ENCODE data around the gene ZNF446.

Gene ZNF446

DNA sequence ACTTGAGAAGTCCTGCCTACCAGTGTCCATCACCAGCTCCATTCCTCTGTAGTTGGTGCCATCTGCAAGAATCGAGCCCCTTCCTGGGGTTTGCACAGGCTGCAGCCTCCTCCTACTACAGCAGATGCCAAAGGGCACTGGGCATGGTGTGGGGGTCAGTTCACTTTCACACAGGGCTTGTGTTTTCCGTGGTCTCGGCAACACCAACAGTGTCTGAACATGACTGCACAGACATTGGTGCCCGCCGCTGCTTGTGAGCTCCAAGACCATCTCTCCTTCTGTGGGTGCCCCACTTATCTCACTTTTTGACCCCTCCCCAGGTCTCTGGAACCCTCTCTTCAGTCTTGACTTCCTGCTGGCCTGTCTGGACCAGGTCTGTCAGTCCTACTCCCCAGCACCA, 15.2 kb downstream of the ZNF446 start:
- H3K27ac Mint-ChIP-seq = peak overlapping the region; percentile 76
- H3K9me3 Mint-ChIP-seq = peaks cover 3% of the 10 kb centered on the region
- no peaks in the 10 kb centered on the region for H3K4me1 Mint-ChIP-seq
- H3K36me3 Mint-ChIP-seq (ENCODE audit: low read depth) = peaks cover 4% of the 10 kb centered on the region
- no peak overlapping the region for H3K4me3 Mint-ChIP-seq
- TF ChIP-seq, protein P1, sequence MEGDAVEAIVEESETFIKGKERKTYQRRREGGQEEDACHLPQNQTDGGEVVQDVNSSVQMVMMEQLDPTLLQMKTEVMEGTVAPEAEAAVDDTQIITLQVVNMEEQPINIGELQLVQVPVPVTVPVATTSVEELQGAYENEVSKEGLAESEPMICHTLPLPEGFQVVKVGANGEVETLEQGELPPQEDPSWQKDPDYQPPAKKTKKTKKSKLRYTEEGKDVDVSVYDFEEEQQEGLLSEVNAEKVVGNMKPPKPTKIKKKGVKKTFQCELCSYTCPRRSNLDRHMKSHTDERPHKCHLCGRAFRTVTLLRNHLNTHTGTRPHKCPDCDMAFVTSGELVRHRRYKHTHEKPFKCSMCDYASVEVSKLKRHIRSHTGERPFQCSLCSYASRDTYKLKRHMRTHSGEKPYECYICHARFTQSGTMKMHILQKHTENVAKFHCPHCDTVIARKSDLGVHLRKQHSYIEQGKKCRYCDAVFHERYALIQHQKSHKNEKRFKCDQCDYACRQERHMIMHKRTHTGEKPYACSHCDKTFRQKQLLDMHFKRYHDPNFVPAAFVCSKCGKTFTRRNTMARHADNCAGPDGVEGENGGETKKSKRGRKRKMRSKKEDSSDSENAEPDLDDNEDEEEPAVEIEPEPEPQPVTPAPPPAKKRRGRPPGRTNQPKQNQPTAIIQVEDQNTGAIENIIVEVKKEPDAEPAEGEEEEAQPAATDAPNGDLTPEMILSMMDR (IDR thresholded peaks at IDR 0.05) = no peak
- peaks cover 3% of the 10 kb centered on the region for H3K27me3 Mint-ChIP-seq (ENCODE audit: low read depth, poor library complexity)
- DNase-seq = no peak

- H3K9me3 Mint-ChIP-seq = no peaks in the 10 kb centered on the region
- DNase-seq = no peak
- TF ChIP-seq, protein P1 (IDR thresholded peaks at IDR 0.05) = no peak
- H3K4me3 Mint-ChIP-seq = no peak overlapping the region
- no peaks in the 10 kb centered on the region for H3K4me1 Mint-ChIP-seq
- no peak overlapping the region for H3K27ac Mint-ChIP-seq
- peaks cover 4% of the 10 kb centered on the region for H3K36me3 Mint-ChIP-seq (ENCODE audit: low read depth)
- peaks cover 3% of the 10 kb centered on the region for H3K27me3 Mint-ChIP-seq (ENCODE audit: low read depth, poor library complexity)
Measured at GRCh38 chr19:58492265-58492664, 16.1 kb downstream of the ZNF446 start.

DNA sequence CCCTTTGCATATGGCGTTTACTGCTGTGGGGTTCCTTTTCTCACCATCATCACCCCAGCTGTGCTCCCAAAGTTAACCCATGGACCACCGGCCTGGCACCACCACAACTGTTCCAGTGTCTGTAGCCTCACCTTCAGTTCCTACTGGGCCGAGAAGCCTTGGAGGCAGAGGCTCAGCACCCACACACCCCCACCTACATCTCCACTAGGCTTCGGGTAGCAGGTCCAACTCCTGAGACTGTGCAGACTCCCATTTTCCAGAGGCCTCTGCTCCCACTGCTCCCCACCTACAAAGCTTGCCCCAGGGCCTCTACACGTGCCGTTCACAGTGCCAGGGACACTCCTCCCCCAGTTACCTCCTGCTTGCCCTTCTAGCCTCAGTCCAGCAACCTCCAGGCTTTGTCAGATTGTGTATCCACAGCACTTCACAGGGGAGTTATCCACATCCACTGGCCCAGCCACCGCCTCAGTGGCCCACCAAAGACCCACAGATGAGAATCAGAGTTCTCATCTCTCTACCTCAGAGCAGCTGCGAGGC, 21.6 kb downstream of the ZNF446 start:
- TF ChIP-seq, protein P1 (IDR thresholded peaks at IDR 0.05) = no peak
- Mint-ChIP-seq H3K4me1 (peaks cover 26% of the 10 kb centered on the region), H3K36me3 (ENCODE audit: low read depth) (peaks cover 9% of the 10 kb centered on the region), H3K27me3 (ENCODE audit: low read depth, poor library complexity) (peaks cover 4% of the 10 kb centered on the region), H3K4me3 (no peak overlapping the region), H3K9me3 (no peaks in the 10 kb centered on the region), H3K27ac (no peak overlapping the region)
- no peak for DNase-seq

DNA sequence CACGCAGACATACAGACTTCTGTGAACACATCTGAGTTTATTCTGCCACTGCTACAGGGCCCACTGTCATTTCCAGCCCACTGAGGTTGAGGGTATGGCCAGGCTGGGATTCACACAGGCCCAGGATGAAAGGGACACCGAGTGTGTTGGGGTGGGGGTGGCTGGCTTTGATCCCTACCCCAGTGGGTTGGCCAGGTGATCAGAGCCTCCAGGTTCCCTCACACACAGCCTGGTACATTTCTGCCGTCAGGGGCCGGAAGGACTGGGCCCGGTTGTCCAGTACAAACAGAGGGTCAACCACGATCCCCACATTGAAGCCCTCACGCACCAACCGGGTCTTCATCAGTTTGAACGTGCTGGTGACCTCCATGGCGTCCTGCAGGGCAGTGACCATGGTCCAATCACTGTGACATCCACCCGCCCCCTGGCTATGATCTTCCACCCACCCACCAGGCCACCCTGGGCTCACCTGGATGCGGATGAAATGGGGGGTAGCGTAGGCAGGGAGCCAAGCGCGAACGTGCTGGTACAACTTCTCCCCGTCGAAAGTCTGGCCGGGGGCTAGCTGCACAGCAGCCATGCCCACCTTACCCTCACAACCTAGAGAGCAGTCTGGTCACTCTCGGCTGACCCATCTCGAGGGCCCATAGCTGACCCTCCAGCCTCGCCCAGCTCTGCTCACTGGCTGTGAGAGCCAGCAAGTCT, 22.3 kb downstream of the ZNF446 start:
- H3K4me1 Mint-ChIP-seq = peaks cover 26% of the 10 kb centered on the region
- TF ChIP-seq, protein P1 (IDR thresholded peaks at IDR 0.05) = no peak
- H3K4me3 Mint-ChIP-seq = peak overlapping the region; percentile 93
- DNase-seq = no peak
- peaks cover 9% of the 10 kb centered on the region for H3K36me3 Mint-ChIP-seq (ENCODE audit: low read depth)
- no peak overlapping the region for H3K27ac Mint-ChIP-seq
- H3K9me3 Mint-ChIP-seq = peaks cover 6% of the 10 kb centered on the region
- H3K27me3 Mint-ChIP-seq (ENCODE audit: low read depth, poor library complexity) = peaks cover 8% of the 10 kb centered on the region

DNA sequence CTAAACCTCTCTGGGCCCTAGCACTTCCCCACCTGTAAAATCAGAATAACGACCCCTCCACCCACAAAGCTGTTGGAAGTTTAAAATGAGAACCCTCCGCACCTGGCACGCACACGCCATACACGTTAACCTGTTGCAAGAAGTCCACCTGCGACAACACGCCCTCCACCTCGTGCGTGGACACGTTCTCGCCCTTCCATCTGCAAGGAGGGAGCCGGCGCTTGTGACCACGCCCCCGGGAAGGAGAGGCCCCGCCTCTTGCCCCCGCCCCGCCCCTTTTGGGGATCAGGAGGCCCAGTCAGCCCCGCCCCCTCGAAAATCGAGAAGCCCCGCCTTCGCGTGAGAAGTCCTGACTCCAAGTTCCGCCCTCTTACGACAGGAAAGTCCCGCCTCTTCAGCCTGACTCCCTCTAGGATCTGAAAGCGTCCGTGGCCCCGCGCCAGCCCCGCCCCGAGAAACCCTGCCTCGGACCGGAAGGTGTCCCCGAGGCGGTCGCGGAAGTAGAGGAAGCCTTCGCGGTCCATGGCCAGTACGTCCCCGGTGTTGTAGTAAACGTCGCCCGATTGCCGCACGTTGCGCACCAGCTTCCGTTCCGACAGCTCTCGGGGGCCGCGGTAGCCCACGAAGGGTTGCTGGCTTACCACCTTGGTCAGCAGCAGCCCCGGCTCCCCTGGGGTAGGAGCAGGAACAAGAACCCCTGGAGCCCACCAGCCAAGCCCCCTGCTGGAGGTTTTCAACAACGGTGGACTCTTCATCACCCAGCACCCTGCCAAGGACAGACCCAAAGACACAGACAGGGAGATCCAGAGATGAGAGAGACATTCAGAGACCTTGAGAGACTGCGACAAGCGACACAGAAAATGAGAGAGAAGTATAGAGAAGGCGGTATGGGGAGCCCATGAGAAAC, 23.1 kb downstream of the ZNF446 start:
- peaks cover 8% of the 10 kb centered on the region for H3K27me3 Mint-ChIP-seq (ENCODE audit: low read depth, poor library complexity)
- peaks cover 7% of the 10 kb centered on the region for H3K9me3 Mint-ChIP-seq
- H3K4me3 Mint-ChIP-seq = peak overlapping the region; percentile 93
- H3K4me1 Mint-ChIP-seq = peaks cover 26% of the 10 kb centered on the region
- peak overlapping the region; percentile 71 for H3K27ac Mint-ChIP-seq
- TF ChIP-seq, protein P1 (IDR thresholded peaks at IDR 0.05) = peak; percentile 35
- peak; percentile 100 for DNase-seq
- peaks cover 9% of the 10 kb centered on the region for H3K36me3 Mint-ChIP-seq (ENCODE audit: low read depth)
